Stimulated activated CD8-positive, alpha-beta memory T cell treated with anti-CD3 and anti-CD28 coated beads, Interleukin-4, amount 100 ng/mL, for 1 hour (primary cell): ENCODE results near the gene G3BP1.
"Not testable (repeated sequence)": the region's sequence is repeated elsewhere in the genome, so short reads cannot be mapped to it uniquely, and the experiment has no call there.

ENCODE experiments used
- DNase-seq, 2 donors: peaks; one replicate each; pipeline ENCODE4 v3.0.0-alpha.2; 2020; ENCODE audit warnings: low read depth in 2 of 2, low spot score in 1 of 2

The G3BP1 gene

GRCh38 chr5:151860867-151861266 lies 89.1 kb downstream of the G3BP1 start:
- DNase-seq, result not testable (repeated sequence)
